Thyroid gland (tissue), 4 donors: ENCODE results near the gene TRIM7.

Experiments used
- POLR2A ChIP-seq, 2 donors: fragments of 450-650 bp; IDR thresholded peaks; one replicate each; pipeline ENCODE4 v1.6.1; 2017; ENCODE audit warnings: antibody characterized with exemption in 2 of 2, mild to moderate bottlenecking in 2 of 2, moderate library complexity in 1 of 2
- TF ChIP-seq, protein P1 (sequence below), 6 experiments: fragments of 200-600 bp in 3 of 6; fragments of 450-650 bp in 3 of 6; sonication (generic) in 3 of 6; IDR thresholded peaks; one replicate each; pipeline ENCODE4 v1.5.1; 2016 to 2019; ENCODE audit warnings: antibody characterized with exemption in 6 of 6, mild to moderate bottlenecking in 2 of 6, inconsistent platforms in 1 of 6, moderate library complexity in 1 of 6

DNA sequence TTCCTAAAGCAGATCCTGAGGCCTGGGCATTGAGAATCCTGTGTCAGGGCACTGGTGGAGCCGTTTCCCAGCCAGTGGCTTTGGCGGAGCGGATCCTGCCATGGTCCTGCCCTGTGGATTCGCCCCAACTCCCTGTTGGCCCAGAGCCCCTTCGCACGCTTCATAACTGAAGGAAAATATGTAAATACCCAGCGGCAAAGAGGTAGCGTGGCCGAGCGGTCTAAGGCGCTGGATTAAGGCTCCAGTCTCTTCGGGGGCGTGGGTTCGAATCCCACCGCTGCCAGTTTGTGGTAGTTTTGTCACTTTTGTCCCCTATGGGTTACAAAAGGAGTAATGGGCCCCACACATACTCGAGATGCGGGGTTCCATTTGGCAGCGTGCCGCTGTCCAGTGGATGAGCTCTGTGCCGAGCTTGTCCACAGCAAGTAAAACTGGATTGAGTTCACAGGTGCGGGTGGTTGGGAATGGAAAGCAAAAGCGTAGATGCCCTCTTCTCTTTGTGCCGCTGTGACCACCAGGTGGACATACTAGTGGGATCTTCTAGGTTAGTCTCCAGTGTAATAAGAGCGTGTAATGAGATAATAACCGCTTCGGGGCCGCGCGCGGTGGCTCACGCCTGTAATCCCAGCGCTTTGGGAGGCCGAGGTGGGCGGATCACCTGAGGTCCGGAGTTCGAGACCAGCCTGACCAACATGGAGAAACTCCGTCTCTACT lies 17.3 kb downstream of the TRIM7 start:
- TF ChIP-seq, protein P1, sequence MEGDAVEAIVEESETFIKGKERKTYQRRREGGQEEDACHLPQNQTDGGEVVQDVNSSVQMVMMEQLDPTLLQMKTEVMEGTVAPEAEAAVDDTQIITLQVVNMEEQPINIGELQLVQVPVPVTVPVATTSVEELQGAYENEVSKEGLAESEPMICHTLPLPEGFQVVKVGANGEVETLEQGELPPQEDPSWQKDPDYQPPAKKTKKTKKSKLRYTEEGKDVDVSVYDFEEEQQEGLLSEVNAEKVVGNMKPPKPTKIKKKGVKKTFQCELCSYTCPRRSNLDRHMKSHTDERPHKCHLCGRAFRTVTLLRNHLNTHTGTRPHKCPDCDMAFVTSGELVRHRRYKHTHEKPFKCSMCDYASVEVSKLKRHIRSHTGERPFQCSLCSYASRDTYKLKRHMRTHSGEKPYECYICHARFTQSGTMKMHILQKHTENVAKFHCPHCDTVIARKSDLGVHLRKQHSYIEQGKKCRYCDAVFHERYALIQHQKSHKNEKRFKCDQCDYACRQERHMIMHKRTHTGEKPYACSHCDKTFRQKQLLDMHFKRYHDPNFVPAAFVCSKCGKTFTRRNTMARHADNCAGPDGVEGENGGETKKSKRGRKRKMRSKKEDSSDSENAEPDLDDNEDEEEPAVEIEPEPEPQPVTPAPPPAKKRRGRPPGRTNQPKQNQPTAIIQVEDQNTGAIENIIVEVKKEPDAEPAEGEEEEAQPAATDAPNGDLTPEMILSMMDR (IDR thresholded peaks at IDR 0.05), result peak in 1 of 6 experiments; percentile 25
- TF ChIP-seq POLR2A (IDR thresholded peaks at IDR 0.05), result no peak
